Esophagus squamous epithelium (tissue), 5 donors: ENCODE measurements around the gene EPB41L2. TPM values are rescaled to one million over a fixed set of nuclear protein-coding genes. Genes with fewer than 3 reads are reported as not detected.

ENCODE experiments used
- DNase-seq: peaks from one replicate; lab custom pipeline; 2025; lab: John Stamatoyannopoulos, UW
- H3K27ac ChIP-seq, 4 donors: fragments of 200-600 bp; sonication (generic); one replicate each; pipeline ENCODE4 v1.5.1; 2016 to 2019; ENCODE audit warnings: mild to moderate bottlenecking in 1 of 4
- H3K27me3 ChIP-seq, 4 donors: fragments of 200-600 bp; sonication (generic); 1 replicate in 3 of 4; 2 replicates in 1 of 4; pipeline versions ENCODE4 v1.5.1 to v1.6.0; 2017 to 2021; ENCODE audit warnings: antibody characterized with exemption in 1 of 4
- H3K36me3 ChIP-seq, 3 donors: fragments of 200-600 bp; sonication (generic); one replicate each; pipeline ENCODE4 v1.5.1; 2016 to 2019
- H3K4me1 ChIP-seq, 3 donors: fragments of 200-600 bp; sonication (generic); one replicate each; pipeline ENCODE4 v1.5.1; 2017 to 2019
- H3K4me3 ChIP-seq, 4 donors: fragments of 200-600 bp; sonication (generic); 1 replicate in 3 of 4; 2 replicates in 1 of 4; pipeline ENCODE4 v1.5.1; 2016 to 2019; ENCODE audit warnings: mild to moderate bottlenecking in 2 of 4, moderate library complexity in 1 of 4
- H3K9me3 ChIP-seq, 3 donors: fragments of 200-600 bp; sonication (generic); one replicate each; pipeline ENCODE4 v1.5.1; 2016 to 2019
- CTCF ChIP-seq, 6 experiments: fragments of 450-650 bp in 4 of 6; fragments of 200-600 bp in 2 of 6; sonication (generic) in 2 of 6; IDR thresholded peaks; one replicate each; pipeline ENCODE4 v1.5.1; 2016 to 2019; ENCODE audit warnings: antibody characterized with exemption in 6 of 6, mild to moderate bottlenecking in 4 of 6, moderate library complexity in 4 of 6
- POLR2A ChIP-seq, 4 donors: fragments of 450-650 bp; IDR thresholded peaks; one replicate each; pipeline ENCODE4 v1.6.1; 2017; ENCODE audit warnings: antibody characterized with exemption in 4 of 4, mild to moderate bottlenecking in 4 of 4, moderate library complexity in 3 of 4
- WGBS, 2 donors: methylation state at CpG; one replicate each; pipeline ENCODE4 v1.1.5; 2018; 5-methylcytosine and 5-hydroxymethylcytosine counted together
- intact Hi-C: fragments of 100-400 bp; cut with DNase I; formaldehyde crosslinking; loops from one replicate; pipeline ENCODE4 v1.15.0; 2022
- total RNA-seq, 4 donors: library from RNA; depleted of rRNA; stranded (reverse); fragments of >200 nt; gene quantifications; one replicate each; pipeline ENCODE4 v1.1.0, GENCODE V29; 2016
- donor health status: DM: yes; HTN: yes; CAD: no.

EPB41L2 gene
- total RNA-seq, 4 donors from 2014 or later: 6.2 to 58.0 (median 14.9) TPM

- no peak overlapping the region for H3K27ac ChIP-seq
- no peak for TF ChIP-seq POLR2A (IDR thresholded peaks at IDR 0.05)
- peaks cover 4 to 52% (median 5%) of the 10 kb centered on the region in 3 donors for H3K4me1 ChIP-seq
- peak overlapping the region; percentile 0 to 39 (median 22) for H3K4me3 ChIP-seq
- no peak for DNase-seq
- intact Hi-C loops: no loop called here
- H3K9me3 ChIP-seq: no peaks in the 10 kb centered on the region
- H3K36me3 ChIP-seq: no peaks in the 10 kb centered on the region
- WGBS, 2 donors: 31 to 37% methylated on average over 12 of the region's 12 CpGs
- no peaks in the 10 kb centered on the region for H3K27me3 ChIP-seq
Measured at GRCh38 chr6:131001111-131001736, 61.8 kb downstream of the EPB41L2 start.

- no peak overlapping the region for H3K27ac ChIP-seq
- H3K4me3 ChIP-seq: no peak overlapping the region
- peaks cover 4 to 50% (median 5%) of the 10 kb centered on the region in 3 donors for H3K4me1 ChIP-seq
Measured at GRCh38 chr6:131000544-131000943, 62.5 kb downstream of the EPB41L2 start.

GRCh38 chr6:130997061-130997753, 65.8 kb downstream of the EPB41L2 start:
- no peak for DNase-seq
- H3K27ac ChIP-seq: no peak overlapping the region
- H3K36me3 ChIP-seq: no peaks in the 10 kb centered on the region
- H3K4me1 ChIP-seq: peaks cover 1 to 19% (median 2%) of the 10 kb centered on the region in 3 donors
- no peaks in the 10 kb centered on the region for H3K9me3 ChIP-seq
- no peak for TF ChIP-seq POLR2A (IDR thresholded peaks at IDR 0.05)
- no peak for TF ChIP-seq CTCF (IDR thresholded peaks at IDR 0.05)
- no peaks in the 10 kb centered on the region for H3K27me3 ChIP-seq
- intact Hi-C loops: no loop called here
- 60 to 78% methylated on average over 6 of the region's 6 CpGs for WGBS, 2 donors
- H3K4me3 ChIP-seq: no peak overlapping the region

More at GRCh38 chr6:131000544-131000943, 62.5 kb downstream of the EPB41L2 start:
- WGBS, 2 donors: 62 to 70% methylated on average over 6 of the region's 6 CpGs
- intact Hi-C loops: no loop called here
- DNase-seq: no peak
- no peaks in the 10 kb centered on the region for H3K9me3 ChIP-seq
- TF ChIP-seq CTCF (IDR thresholded peaks at IDR 0.05) (no peak), POLR2A (IDR thresholded peaks at IDR 0.05) (no peak)
- H3K27me3 ChIP-seq: no peaks in the 10 kb centered on the region
- no peaks in the 10 kb centered on the region for H3K36me3 ChIP-seq

- Histone ChIP-seq H3K36me3 (no peaks in the 10 kb centered on the region), H3K4me3 (no peak overlapping the region), H3K27me3 (no peaks in the 10 kb centered on the region), H3K4me1 (peaks cover 0 to 17% (median 0%) of the 10 kb centered on the region in 3 donors), H3K27ac (no peak overlapping the region), H3K9me3 (no peaks in the 10 kb centered on the region)
- intact Hi-C loops: no loop called here
- 92% methylated on average over 1 of the region's 1 CpG for WGBS, 2 donors
- DNase-seq: no peak
- TF ChIP-seq CTCF (IDR thresholded peaks at IDR 0.05): no peak
- no peak for TF ChIP-seq POLR2A (IDR thresholded peaks at IDR 0.05)
Measured at GRCh38 chr6:130996635-130997034, 66.4 kb downstream of the EPB41L2 start.

GRCh38 chr6:130995783-130996447, 67.1 kb downstream of the EPB41L2 start:
- 72% methylated on average over 2 of the region's 2 CpGs for WGBS, 2 donors
- H3K4me1 ChIP-seq: peaks cover 0 to 12% (median 0%) of the 10 kb centered on the region in 3 donors
- TF ChIP-seq POLR2A (IDR thresholded peaks at IDR 0.05) (no peak), CTCF (IDR thresholded peaks at IDR 0.05) (no peak)
- H3K9me3 ChIP-seq: no peaks in the 10 kb centered on the region
- H3K36me3 ChIP-seq: no peaks in the 10 kb centered on the region
- DNase-seq: no peak
- no peak overlapping the region for H3K27ac ChIP-seq
- H3K27me3 ChIP-seq: no peaks in the 10 kb centered on the region
- H3K4me3 ChIP-seq: no peak overlapping the region
- intact Hi-C loops: no loop called here
